Colonic mucosa (tissue), 4 donors: ENCODE data around the gene BMF. TPM values are rescaled to one million over a fixed set of nuclear protein-coding genes. Genes with fewer than 3 reads are reported as not detected.

Experiments used
- DNase-seq: peaks from one replicate; pipeline ENCODE4 v3.0.0-alpha.2; 2020
- H3K27ac ChIP-seq: fragments of 200-600 bp; one replicate; pipeline ENCODE4 v1.8.0; 2021
- H3K27me3 ChIP-seq: fragments of 200-600 bp; one replicate; pipeline ENCODE4 v1.8.0; 2021
- H3K36me3 ChIP-seq: fragments of 200-600 bp; one replicate; pipeline ENCODE4 v1.8.0; 2021
- H3K4me1 ChIP-seq: fragments of 200-600 bp; one replicate; pipeline ENCODE4 v1.8.0; 2021; ENCODE audit warnings: mild to moderate bottlenecking
- H3K4me3 ChIP-seq: fragments of 200-600 bp; one replicate; pipeline ENCODE4 v1.8.0; 2021
- H3K9ac ChIP-seq, 2 donors: one replicate each; pipeline ENCODE4 v1.7.0; 2013; ENCODE audit warnings: control low read depth in 2 of 2, low read depth in 2 of 2, low read length in 2 of 2
- H3K9me3 ChIP-seq: fragments of 200-600 bp; one replicate; pipeline ENCODE4 v1.8.0; 2021
- CTCF ChIP-seq: fragments of 200-600 bp; IDR thresholded peaks from one replicate; pipeline ENCODE4 v1.8.0; 2022; ENCODE audit warnings: antibody characterized with exemption, mild to moderate bottlenecking
- intact Hi-C: fragments of 100-400 bp; cut with DNase I; formaldehyde crosslinking; loops from one replicate; pipeline ENCODE4 v1.14.1; 2022
- total RNA-seq, 2 donors: library from RNA; stranded (reverse); fragmentation: NEBNext Ultra II Directional in 1 of 2; extraction: Animal tissue kit (Norgen Biotek cat#: 25700) in 1 of 2; gene quantifications; one replicate each; pipeline ENCODE4 v1.2.1, GENCODE V29; 2021
- donor health status: healthy.
- donor health status: DM: no; HTN: no; CAD: no.
- donor health status: DM: no; HTN: no; CAD: no.

The BMF gene
- total RNA-seq, 2 donors from 2014 or later, result 5.0 to 11.6 TPM

DNA sequence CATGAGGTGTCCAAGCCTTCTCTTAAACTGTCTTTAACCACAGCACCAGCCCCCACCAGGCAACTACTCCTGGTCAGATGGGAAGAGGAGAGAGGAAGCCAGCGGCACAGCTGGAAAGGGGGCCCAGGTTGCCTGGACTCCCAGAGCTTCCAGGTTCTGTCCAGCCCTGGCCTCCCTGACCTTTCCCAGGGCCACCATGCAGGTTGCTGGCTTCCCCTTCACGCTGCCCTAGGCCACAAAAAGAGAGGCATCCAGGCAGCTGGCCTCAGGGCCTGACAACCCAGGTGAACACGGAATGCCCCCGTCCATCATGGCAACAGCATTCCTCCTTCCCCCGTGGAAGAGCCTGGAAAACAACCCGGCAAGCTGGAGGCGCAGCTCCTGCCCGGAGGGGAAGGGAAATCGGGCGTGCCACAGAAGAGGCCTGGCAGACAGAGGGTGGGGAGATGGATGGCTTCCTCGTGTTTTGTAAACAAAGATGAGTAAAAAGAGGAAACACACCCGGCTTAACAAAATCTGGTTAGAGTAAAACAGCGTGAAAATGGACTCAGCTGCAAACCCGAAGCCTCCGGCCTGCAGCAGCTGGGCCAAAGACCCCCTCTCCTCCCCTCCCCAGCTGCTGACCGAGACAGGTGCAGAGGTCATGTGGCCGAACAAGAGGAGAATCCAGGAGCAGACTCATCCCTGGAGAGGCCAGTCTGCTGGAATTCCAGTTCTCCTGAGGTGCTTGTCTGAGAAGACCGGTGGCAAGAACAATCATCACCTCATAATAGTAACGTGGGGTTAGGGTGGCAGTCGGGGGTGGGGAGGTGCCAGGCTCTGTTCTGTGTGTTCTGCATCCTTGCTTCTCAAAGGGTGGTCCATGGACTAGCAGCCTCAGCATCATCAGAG lies 15.5 kb downstream of the BMF start:
- peak; percentile 57 for DNase-seq
- peaks cover 15% of the 10 kb centered on the region for H3K4me1 ChIP-seq
- peak overlapping the region in 1 of 2 donors; percentile 58 for H3K9ac ChIP-seq
- intact Hi-C loops, result no loop called here
- no peak overlapping the region for H3K4me3 ChIP-seq
- no peaks in the 10 kb centered on the region for H3K27me3 ChIP-seq
- TF ChIP-seq CTCF, result no peak
- H3K36me3 ChIP-seq, result no peaks in the 10 kb centered on the region
- H3K9me3 ChIP-seq, result no peaks in the 10 kb centered on the region
- peak overlapping the region; percentile 51 for H3K27ac ChIP-seq

DNA sequence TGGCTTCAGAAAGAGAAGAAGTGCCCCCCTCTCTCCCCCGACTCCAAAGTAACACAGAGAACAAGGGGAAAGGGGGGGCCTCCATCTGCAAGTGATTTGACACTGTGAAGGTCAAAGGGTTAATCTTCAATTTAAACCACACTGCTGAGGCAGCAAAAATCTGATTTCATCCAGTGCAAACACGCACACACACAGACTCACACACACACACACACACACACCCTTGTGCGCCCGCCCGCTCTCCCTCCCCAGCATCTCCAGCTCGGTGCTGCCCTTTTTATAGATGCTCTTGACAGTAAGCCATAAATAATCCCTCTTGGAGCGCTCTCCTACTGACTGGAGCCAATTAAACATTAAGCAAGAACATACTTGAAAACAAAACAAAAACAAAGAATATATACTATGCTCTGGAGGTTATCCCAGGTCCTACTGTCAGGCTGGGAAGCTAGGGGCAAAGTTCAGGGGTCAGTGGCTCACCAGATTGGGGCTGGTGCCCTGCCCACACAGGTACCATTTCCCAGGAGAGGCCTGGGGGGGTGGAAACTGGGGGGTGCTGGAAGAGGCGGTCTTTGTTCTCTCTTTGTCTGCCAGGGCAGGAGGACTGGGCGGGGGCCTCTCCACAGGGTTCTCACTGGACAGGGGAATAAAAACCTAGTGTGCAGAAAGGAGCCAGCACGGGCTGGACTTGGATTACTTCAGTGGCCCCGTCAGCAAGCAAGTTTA lies 16.3 kb downstream of the BMF start:
- peak; percentile 71 for DNase-seq
- Histone ChIP-seq H3K27me3 (no peaks in the 10 kb centered on the region), H3K36me3 (no peaks in the 10 kb centered on the region), H3K4me1 (peaks cover 7% of the 10 kb centered on the region), H3K9ac (peak overlapping the region in 1 of 2 donors; percentile 58), H3K4me3 (no peak overlapping the region), H3K27ac (peak overlapping the region; percentile 51), H3K9me3 (no peaks in the 10 kb centered on the region)
- TF ChIP-seq CTCF, result no peak
- intact Hi-C loops, result no loop called here

- no peak for DNase-seq
- H3K27ac ChIP-seq, result no peak overlapping the region
- peak overlapping the region in 1 of 2 donors; percentile 21 for H3K9ac ChIP-seq
- H3K4me1 ChIP-seq, result peaks cover 5% of the 10 kb centered on the region
- no peaks in the 10 kb centered on the region for H3K9me3 ChIP-seq
- H3K27me3 ChIP-seq, result no peaks in the 10 kb centered on the region
- H3K4me3 ChIP-seq, result no peak overlapping the region
- no peaks in the 10 kb centered on the region for H3K36me3 ChIP-seq
- no peak for TF ChIP-seq CTCF
- intact Hi-C loops, result no loop called here
Observed at GRCh38 chr15:40091861-40092255, 16.8 kb downstream of the BMF start.

- H3K9ac ChIP-seq, result no peak overlapping the region
- no peaks in the 10 kb centered on the region for H3K9me3 ChIP-seq
- no peak overlapping the region for H3K4me3 ChIP-seq
- no peaks in the 10 kb centered on the region for H3K27me3 ChIP-seq
- intact Hi-C loops, result no loop called here
- no peak overlapping the region for H3K27ac ChIP-seq
- DNase-seq, result no peak
- H3K36me3 ChIP-seq, result no peaks in the 10 kb centered on the region
- TF ChIP-seq CTCF, result no peak
- peaks cover 5% of the 10 kb centered on the region for H3K4me1 ChIP-seq
Observed at GRCh38 chr15:40090774-40091455, 17.8 kb downstream of the BMF start.

DNA sequence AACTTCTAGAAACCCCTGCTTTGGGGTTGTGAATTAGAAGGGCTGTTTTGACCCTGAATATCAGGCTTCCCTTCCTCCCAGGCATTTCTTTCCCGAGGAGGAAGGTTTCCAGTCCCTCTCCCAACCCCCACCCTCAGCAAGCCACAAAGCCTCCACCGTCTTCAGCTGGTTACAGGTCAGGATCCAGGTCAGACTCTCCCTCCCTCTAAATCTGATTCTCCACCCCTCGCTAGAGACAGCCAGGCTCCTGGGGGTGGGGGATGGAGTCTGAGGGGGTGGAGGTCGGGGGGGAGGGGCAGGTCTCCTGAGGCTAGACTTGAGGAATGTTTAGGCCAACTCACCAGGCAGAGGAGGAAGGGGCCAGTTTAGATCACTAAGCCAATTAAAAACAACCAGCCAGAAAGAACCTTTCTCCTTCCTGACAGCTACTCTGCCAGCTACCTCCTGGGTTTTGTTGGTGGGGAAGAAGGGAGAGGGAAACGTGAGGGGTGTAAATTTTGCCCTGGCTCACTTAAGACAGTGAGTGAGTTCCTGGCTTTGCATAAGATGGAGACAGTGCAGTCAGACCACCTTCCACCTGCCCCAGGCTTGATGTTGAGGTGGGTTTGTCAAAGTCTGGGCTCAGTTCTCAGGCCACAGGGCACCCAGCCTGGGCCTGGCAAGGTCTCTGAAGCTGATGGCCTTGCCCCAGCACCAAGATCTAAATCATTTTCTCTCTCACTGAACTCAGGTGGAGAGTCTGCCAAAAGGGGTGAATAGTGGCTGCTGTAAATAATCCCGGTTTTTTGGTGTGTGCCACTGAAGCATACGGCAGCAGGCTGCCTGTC lies 19.5 kb downstream of the BMF start:
- no peaks in the 10 kb centered on the region for H3K36me3 ChIP-seq
- DNase-seq, result no peak
- H3K9ac ChIP-seq, result no peak overlapping the region
- no peaks in the 10 kb centered on the region for H3K9me3 ChIP-seq
- H3K4me3 ChIP-seq, result no peak overlapping the region
- H3K27me3 ChIP-seq, result no peaks in the 10 kb centered on the region
- intact Hi-C loops, result no loop called here
- TF ChIP-seq CTCF, result no peak
- H3K27ac ChIP-seq, result no peak overlapping the region
- H3K4me1 ChIP-seq, result peaks cover 5% of the 10 kb centered on the region
